ENCODE results near the gene MEDAG.

Gene MEDAG

DNA sequence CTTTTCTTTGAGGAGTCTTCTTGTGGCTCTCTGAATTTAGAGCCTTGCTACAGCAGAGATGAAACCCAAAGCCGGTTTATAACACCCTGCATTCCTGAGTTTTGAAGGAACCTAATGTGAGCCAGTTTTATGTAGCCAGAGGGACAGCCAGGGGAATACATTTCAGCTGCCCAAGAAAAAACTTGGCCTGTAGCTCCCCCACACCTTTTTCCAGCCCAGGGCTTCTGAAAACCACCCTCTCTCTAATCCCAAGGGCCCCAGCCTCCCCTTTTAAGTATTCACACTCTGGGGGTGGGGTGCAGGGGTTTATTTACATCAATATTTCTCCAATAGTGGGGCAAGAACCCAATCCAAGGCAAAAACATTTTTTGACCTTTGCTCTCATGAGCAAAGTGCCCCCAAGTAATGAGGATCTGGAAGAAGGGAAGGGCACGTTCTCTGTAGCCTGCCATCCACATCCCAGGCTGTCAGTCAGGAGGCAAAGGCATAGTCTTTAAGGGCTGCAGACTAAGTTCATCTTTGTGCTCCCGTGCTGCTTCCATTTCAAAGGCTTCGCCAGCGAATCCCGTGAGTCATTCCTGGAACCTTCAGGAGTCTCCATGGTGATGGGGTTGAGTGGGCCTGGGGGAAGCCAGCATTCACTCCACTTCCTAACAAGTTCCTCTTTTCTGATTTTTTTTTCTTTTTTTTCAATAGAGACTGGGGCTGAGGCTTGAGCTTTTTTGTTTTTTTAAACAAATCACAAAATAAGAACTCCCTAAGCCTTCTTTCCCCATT lies 33.2 kb upstream of the MEDAG start:
- no peak overlapping the region for H3K4me3 ChIP-seq (replicated peaks; ENCODE audit: low read depth, low read length)
- TF ChIP-seq, protein P1, sequence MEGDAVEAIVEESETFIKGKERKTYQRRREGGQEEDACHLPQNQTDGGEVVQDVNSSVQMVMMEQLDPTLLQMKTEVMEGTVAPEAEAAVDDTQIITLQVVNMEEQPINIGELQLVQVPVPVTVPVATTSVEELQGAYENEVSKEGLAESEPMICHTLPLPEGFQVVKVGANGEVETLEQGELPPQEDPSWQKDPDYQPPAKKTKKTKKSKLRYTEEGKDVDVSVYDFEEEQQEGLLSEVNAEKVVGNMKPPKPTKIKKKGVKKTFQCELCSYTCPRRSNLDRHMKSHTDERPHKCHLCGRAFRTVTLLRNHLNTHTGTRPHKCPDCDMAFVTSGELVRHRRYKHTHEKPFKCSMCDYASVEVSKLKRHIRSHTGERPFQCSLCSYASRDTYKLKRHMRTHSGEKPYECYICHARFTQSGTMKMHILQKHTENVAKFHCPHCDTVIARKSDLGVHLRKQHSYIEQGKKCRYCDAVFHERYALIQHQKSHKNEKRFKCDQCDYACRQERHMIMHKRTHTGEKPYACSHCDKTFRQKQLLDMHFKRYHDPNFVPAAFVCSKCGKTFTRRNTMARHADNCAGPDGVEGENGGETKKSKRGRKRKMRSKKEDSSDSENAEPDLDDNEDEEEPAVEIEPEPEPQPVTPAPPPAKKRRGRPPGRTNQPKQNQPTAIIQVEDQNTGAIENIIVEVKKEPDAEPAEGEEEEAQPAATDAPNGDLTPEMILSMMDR (IDR thresholded peaks at IDR 0.05; ENCODE audit: low read length, missing control alignments), result no peak
- DNase-seq (ENCODE audit: low read depth), result peak; percentile 91

DNA sequence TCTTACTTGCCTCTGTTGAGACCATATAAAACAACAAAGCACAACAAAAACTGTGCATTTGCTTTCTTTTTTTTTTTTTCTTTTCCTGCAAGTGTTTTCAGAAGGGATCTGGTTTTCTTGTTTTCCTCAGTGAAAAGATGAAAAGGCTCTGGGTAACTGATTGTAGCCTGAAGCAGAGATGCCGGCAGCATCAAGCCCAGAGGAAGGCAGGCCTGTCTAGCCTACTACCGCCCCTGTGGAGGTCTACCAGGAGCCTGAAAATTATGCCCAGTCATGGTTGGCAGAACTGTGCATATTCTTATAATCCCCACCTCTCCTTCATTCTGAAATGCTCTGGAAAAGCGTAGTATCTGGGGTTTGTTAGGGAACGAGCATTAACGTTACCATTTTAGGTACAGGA lies 32.6 kb upstream of the MEDAG start:
- TF ChIP-seq, protein P1 (IDR thresholded peaks at IDR 0.05; ENCODE audit: low read length, missing control alignments), result no peak
- no peak overlapping the region for H3K4me3 ChIP-seq (replicated peaks; ENCODE audit: low read depth, low read length)
- no peak for DNase-seq (ENCODE audit: low read depth)

GRCh38 chr13:30874111-30874510 lies 32.0 kb upstream of the MEDAG start:
- no peak for DNase-seq (ENCODE audit: low read depth)
- H3K4me3 ChIP-seq (replicated peaks; ENCODE audit: low read depth, low read length), result no peak overlapping the region
- TF ChIP-seq, protein P1 (IDR thresholded peaks at IDR 0.05; ENCODE audit: low read length, missing control alignments), result no peak

DNA sequence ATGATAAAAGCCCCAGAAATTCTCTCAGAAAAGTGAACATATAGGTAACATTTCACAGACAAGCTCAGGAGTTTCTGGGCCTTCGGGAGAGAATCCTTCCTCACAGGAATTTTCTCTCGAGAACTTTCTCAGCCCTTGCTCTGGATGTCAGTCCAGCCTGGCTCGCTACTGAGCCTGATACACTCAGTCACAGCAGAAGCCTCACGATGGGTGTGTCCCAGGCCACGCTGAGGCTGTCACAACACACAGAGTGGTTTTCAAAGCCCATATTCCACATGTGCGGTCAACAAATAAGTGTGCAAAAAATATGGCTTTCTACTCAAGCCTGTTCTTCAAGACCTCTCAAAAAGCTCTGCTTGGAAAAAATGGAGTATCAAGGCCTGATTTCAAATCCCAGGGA lies 31.5 kb upstream of the MEDAG start:
- TF ChIP-seq, protein P1 (IDR thresholded peaks at IDR 0.05; ENCODE audit: low read length, missing control alignments), result no peak
- H3K4me3 ChIP-seq (replicated peaks; ENCODE audit: low read depth, low read length), result no peak overlapping the region
- DNase-seq (ENCODE audit: low read depth), result no peak

DNA sequence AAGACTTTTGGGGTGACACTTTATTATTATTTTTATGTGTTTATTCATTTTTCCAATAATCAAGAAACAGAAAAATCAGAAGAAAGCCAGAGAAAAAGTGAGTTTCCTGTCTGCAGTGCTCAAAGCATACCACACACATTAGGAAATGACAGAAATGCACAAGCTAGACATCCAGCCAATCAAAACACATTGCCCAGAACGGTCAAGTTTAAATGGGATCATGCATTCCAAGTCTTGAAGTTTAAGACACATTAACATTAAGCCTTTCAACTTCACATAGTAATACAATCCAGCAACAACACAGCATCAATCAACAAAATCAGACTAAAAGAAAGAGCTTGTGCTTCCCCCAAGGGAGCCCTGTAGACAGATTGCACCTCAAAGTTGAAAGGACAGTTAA lies 28.7 kb upstream of the MEDAG start:
- peak; percentile 77 for DNase-seq (ENCODE audit: low read depth)
- TF ChIP-seq, protein P1 (IDR thresholded peaks at IDR 0.05; ENCODE audit: low read length, missing control alignments), result no peak
- H3K4me3 ChIP-seq (replicated peaks; ENCODE audit: low read depth, low read length), result no peak overlapping the region

DNA sequence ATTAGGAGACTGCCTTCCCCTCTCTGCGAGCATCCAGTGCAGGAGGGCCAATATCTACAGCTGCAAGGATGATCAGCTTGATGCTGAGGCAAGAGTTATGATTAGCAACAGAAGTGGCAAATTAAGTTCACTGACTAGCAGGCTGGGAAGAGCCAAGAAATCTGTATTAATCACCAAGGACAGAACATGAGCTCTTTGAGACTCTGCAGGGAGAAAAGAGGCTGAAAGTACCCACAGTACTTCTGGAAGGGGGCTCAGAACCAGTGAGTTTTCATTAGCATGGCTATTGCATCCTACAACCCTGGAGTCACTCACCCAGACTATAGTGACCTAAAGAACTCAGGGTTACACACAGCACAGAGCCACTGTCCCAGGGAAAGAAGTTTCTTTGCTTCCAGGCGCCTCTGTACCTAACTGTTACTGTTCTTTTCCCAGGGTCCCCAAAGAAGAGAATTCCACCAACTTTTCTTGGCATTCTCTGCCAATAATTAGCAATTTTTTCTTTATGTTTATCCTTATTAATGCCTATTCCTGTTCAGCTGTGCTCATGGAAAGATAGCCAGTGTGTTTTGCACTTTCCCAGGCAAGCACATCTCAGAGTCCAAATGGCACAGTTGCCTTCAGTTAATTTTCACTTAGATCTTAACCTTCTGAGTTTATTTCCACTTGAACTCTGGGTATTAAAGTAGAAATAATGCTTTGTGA lies 25.8 kb upstream of the MEDAG start:
- H3K4me3 ChIP-seq (replicated peaks; ENCODE audit: low read depth, low read length), result no peak overlapping the region
- DNase-seq (ENCODE audit: low read depth), result no peak
- TF ChIP-seq, protein P1 (IDR thresholded peaks at IDR 0.05; ENCODE audit: low read length, missing control alignments), result no peak
